PC-9 (cell line): Measurements from ENCODE around the gene LRRC32. TPM values are rescaled to one million over a fixed set of nuclear protein-coding genes. Genes with fewer than 3 reads are reported as not detected.

ENCODE experiments used
- BruUV-seq: library from RNA; stranded (reverse); fragments of 400-500 nt; replicated peaks from 2 replicates; lab custom pipeline; 2021; lab: Mats Ljungman, UMichigan
- CTCF ChIA-PET: fragments of 300-600 bp; sonication (Branson Sonifier 250); formaldehyde crosslinking; loops from one replicate; lab custom pipeline; 2022; ENCODE audit warnings: antibody characterized with exemption; lab: Charles Lee
- POLR2A ChIA-PET: fragments of 300-600 bp; sonication (Branson Sonifier 250); formaldehyde crosslinking; loops from one replicate; lab custom pipeline; 2022; ENCODE audit warnings: antibody characterized with exemption; ENCODE audit not compliant: unreplicated experiment; lab: Charles Lee
- DNase-seq, 2 experiments: peaks; one replicate each; pipeline versions ENCODE4 v3.0.0 to v3.0.0-alpha.2; 2015 to 2022; ENCODE audit warnings: mixed read lengths in 1 of 2
- H2AFZ ChIP-seq: fragments of 200-600 bp; sonication (generic); 2 replicates; pipeline ENCODE4 v1.8.1; 2017; ENCODE audit warnings: antibody characterized with exemption
- H3F3A ChIP-seq: fragments of 200-600 bp; sonication (generic); 2 replicates; pipeline ENCODE4 v1.8.1; 2017; ENCODE audit warnings: antibody characterized with exemption, mild to moderate bottlenecking, low read depth; ENCODE audit not compliant: insufficient read depth
- H3K27ac ChIP-seq: fragments of 200-600 bp; sonication (generic); 2 replicates; pipeline ENCODE4 v1.6.1; 2016; ENCODE audit warnings: mixed run types
- H3K27me3 ChIP-seq: fragments of 200-600 bp; sonication (generic); 2 replicates; pipeline ENCODE4 v1.6.1; 2016; ENCODE audit warnings: low read depth, mixed run types; ENCODE audit not compliant: insufficient read depth
- H3K36me3 ChIP-seq: fragments of 200-600 bp; sonication (generic); 2 replicates; pipeline ENCODE4 v1.6.1; 2016; ENCODE audit warnings: low read depth, mixed run types
- H3K4me1 ChIP-seq: fragments of 200-600 bp; sonication (generic); replicated peaks from 2 replicates; pipeline ENCODE4 v1.6.1; 2016; ENCODE audit warnings: mixed run types; ENCODE audit not compliant: insufficient read depth
- H3K4me2 ChIP-seq: fragments of 200-600 bp; sonication (generic); 2 replicates; pipeline ENCODE4 v1.6.1; 2017; ENCODE audit warnings: mixed run types
- H3K4me3 ChIP-seq: fragments of 200-600 bp; sonication (generic); 2 replicates; pipeline ENCODE4 v1.6.1; 2016; ENCODE audit warnings: mixed run types
- H3K79me2 ChIP-seq: fragments of 200-600 bp; sonication (generic); 2 replicates; pipeline ENCODE4 v1.6.1; 2017; ENCODE audit warnings: low read depth, mixed run types
- H3K9me2 ChIP-seq: fragments of 200-600 bp; sonication (generic); 2 replicates; pipeline ENCODE4 v1.8.1; 2017; ENCODE audit warnings: mild to moderate bottlenecking; ENCODE audit not compliant: insufficient read depth
- H3K9me3 ChIP-seq: fragments of 200-600 bp; sonication (generic); 2 replicates; pipeline ENCODE4 v1.8.1; 2016; ENCODE audit warnings: low read depth; ENCODE audit not compliant: insufficient read depth
- H4K20me1 ChIP-seq: fragments of 200-600 bp; sonication (generic); 2 replicates; pipeline ENCODE4 v1.8.1; 2017; ENCODE audit not compliant: insufficient read depth
- EZH2 ChIP-seq: fragments of 200-600 bp; sonication (generic); IDR thresholded peaks from 2 replicates; pipeline ENCODE4 v1.8.0; 2017; ENCODE audit warnings: antibody characterized with exemption, low read depth
- intact Hi-C: fragments of 100-400 bp; cut with micrococcal nuclease; formaldehyde crosslinking; loops from one replicate; pipeline ENCODE4 v1.10.0; 2022; ENCODE audit not compliant: unreplicated experiment
- total RNA-seq: library from RNA; stranded (reverse); gene quantifications from 2 replicates; pipeline ENCODE4 v1.2.3, GENCODE V29; 2021
- TF ChIP-seq, protein P1 (sequence below): fragments of 200-600 bp; sonication (generic); conservative IDR thresholded peaks from 2 replicates; pipeline ENCODE4 v1.6.1; 2017; ENCODE audit warnings: mixed run types, antibody characterized with exemption, mild to moderate bottlenecking, moderate library complexity

LRRC32 gene
- total RNA-seq, 1 experiment from 2014 or later = not detected

DNA sequence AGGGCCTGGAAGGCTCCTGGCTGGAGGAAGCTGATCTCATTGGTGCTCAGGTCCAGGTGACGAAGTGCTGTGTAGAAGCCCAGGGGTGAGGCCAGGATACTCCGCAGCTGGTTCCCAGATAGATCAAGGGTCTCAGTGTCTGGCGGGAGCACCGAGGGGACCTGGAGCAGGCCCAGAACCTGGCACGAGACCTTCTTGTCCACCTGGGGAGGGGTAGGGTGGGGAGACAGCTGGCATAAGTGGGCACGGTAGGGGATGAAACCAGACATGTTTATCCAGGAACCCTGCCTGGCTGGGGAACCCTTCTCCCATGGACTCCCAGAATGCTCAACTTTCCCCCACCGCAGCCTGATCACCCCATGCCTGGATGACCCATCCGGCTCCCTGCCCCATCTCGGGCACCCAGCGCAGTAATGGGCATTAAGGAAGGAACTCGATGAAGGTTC lies 9.2 kb downstream of the LRRC32 start:
- Histone ChIP-seq H3K9me3 (no peaks in the 10 kb centered on the region), H3K36me3 (no peaks in the 10 kb centered on the region), H3K79me2 (no peaks in the 10 kb centered on the region), H4K20me1 (no peaks in the 10 kb centered on the region), H3K9me2 (no peaks in the 10 kb centered on the region), H3K4me3 (no peak overlapping the region), H3K4me2 (no peak overlapping the region), H2AFZ (no peak overlapping the region), H3F3A (no peaks in the 10 kb centered on the region), H3K4me1 (no peaks in the 10 kb centered on the region), H3K27ac (no peak overlapping the region), H3K27me3 (peaks cover 38% of the 10 kb centered on the region; the same call in 1 of the 2 replicates)
- intact Hi-C loops = no loop called here
- DNase-seq = no peak
- no TSS peak for BruUV-seq
- TF ChIP-seq, protein P1, sequence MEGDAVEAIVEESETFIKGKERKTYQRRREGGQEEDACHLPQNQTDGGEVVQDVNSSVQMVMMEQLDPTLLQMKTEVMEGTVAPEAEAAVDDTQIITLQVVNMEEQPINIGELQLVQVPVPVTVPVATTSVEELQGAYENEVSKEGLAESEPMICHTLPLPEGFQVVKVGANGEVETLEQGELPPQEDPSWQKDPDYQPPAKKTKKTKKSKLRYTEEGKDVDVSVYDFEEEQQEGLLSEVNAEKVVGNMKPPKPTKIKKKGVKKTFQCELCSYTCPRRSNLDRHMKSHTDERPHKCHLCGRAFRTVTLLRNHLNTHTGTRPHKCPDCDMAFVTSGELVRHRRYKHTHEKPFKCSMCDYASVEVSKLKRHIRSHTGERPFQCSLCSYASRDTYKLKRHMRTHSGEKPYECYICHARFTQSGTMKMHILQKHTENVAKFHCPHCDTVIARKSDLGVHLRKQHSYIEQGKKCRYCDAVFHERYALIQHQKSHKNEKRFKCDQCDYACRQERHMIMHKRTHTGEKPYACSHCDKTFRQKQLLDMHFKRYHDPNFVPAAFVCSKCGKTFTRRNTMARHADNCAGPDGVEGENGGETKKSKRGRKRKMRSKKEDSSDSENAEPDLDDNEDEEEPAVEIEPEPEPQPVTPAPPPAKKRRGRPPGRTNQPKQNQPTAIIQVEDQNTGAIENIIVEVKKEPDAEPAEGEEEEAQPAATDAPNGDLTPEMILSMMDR = no peak
- no peak for TF ChIP-seq EZH2
- ChIA-PET CTCF (no interaction called here), POLR2A (no interaction called here)

DNA sequence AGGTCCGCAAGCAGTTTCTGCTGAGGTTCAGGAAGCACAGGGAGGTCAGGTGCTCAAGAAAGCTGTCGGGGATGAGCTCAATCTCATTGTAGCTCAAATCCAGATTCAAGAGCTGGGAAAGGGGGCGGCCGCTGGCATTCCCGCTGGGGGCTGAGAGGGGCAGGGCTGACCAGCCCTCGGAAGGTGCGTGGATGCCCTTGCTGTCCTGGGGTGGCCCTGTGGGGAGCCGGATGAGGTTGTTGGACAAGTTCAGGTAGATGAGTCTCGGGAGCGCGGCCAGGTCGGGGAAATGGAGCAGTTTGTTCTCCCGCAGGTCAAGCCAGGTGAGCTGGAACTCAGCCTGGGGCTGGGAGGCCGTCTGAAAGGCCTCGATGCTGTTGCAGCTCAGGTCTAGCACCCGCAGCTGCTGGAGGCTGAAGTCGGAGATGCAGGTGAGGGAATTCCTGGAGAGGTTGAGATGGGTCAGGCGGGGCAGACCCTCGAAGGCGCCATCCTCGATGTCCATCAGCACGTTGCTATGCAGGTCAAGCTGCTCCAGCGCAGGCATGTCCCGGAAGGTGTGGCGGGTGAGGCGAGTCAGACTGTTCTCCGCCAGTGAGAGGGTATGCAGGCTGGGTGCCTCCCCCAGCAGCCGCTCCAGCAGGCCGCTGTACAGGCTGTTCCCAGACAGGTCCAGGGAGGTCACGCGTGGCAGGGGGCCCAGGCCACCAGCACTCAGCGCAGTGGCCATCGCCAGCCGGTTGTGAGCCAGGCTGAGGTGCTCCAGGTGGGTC lies 9.8 kb downstream of the LRRC32 start:
- no peaks in the 10 kb centered on the region for H3K79me2 ChIP-seq
- TF ChIP-seq, protein P1 = no peak
- TF ChIP-seq EZH2 = no peak
- H2AFZ ChIP-seq = no peak overlapping the region
- no peak overlapping the region for H3K4me2 ChIP-seq
- H3K27ac ChIP-seq = no peak overlapping the region
- no peak overlapping the region for H3K4me3 ChIP-seq
- H3K9me3 ChIP-seq = no peaks in the 10 kb centered on the region
- H3K9me2 ChIP-seq = no peaks in the 10 kb centered on the region
- ChIA-PET POLR2A (interaction anchor here (0.6 kb wide), 1 partner anchor 128 kb away, joined by 3 read pairs; no protein-coding TSS in a partner anchor), CTCF (interaction anchor here (0.6 kb wide), 1 partner anchor 342 kb away, joined by 3 read pairs; no protein-coding TSS in a partner anchor)
- H3K4me1 ChIP-seq = no peaks in the 10 kb centered on the region
- no TSS peak for BruUV-seq
- no peaks in the 10 kb centered on the region for H3F3A ChIP-seq
- peaks cover 38% of the 10 kb centered on the region; the same call in 1 of the 2 replicates for H3K27me3 ChIP-seq
- peak in 1 of 2 experiments; percentile 28 for DNase-seq
- no peaks in the 10 kb centered on the region for H4K20me1 ChIP-seq
- intact Hi-C loops = no loop called here
- H3K36me3 ChIP-seq = no peaks in the 10 kb centered on the region

DNA sequence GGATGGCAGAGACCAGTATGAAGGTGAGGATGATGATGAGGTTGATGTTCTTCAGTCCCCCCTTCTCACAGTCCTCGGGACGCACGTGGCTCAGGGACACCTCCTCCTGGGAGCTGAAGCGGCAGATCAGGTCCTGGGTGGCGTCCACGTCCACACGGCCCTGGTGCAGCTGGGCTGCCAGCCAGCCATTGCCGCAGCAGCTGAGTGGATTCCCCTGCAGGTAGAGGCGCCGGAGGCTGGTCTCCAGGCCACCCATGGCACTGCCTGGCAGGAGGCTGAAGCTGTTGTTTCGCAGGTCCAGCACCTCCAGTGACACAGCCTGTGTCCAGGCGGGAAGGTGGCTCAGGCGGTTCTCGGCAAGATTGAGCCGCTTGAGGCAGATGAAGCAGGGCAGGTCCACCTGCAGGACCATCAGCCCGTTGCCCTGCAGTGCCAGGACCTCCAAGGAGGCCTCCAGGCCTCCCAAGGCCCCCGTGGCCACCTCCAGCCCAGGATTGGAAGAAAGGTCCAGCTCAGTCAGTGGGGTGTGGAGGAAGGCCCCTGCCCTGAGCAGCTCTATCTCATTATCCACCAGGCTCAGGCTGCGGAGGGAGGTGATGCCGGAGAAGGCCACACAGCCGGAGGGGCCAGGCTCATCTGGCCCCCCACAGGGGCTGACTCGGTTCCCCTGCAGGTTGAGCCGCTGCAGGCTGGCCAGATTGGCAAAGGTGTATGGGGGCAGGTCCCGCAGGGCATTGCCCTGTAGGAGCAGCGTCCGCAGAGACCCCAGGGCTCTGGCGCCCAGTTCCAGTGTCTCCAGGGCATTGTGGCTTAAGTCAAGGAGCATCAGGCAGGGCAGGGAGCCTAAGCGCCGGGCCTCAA lies 10.6 kb downstream of the LRRC32 start:
- intact Hi-C loops = no loop called here

More for the DNA sequence above, 10.6 kb downstream of the LRRC32 start:
- CTCF ChIA-PET = interaction anchor here (0.6 kb wide), 1 partner anchor 341 kb away, joined by 3 read pairs; no protein-coding TSS in a partner anchor
- Histone ChIP-seq H3K4me3 (no peak overlapping the region), H2AFZ (no peak overlapping the region), H4K20me1 (no peaks in the 10 kb centered on the region), H3K9me3 (no peaks in the 10 kb centered on the region), H3K9me2 (no peaks in the 10 kb centered on the region), H3K36me3 (no peaks in the 10 kb centered on the region), H3K4me2 (no peak overlapping the region), H3K4me1 (no peaks in the 10 kb centered on the region), H3F3A (no peaks in the 10 kb centered on the region), H3K27ac (no peak overlapping the region), H3K79me2 (no peaks in the 10 kb centered on the region), H3K27me3 (peaks cover 38% of the 10 kb centered on the region; the same call in 1 of the 2 replicates)
- DNase-seq = no peak
- POLR2A ChIA-PET = interaction anchor here (0.6 kb wide), 1 partner anchor 129 kb away, joined by 3 read pairs; no protein-coding TSS in a partner anchor
- TF ChIP-seq EZH2 = no peak
- TF ChIP-seq, protein P1 = no peak
- BruUV-seq = no TSS peak
